ENCODE measurements around the gene TECPR1.

The TECPR1 gene

GRCh38 chr7:98211221-98211675 lies 40.8 kb downstream of the TECPR1 start, which contains the start of gene BHLHA15:
Gene BHLHA15, plus strand, starts transcription at chr7:98211439. Its CDS starts 871 bp downstream, at chr7:98212310.
- peaks cover 7% of the 10 kb centered on the region for H3K4me1 ChIP-seq (ENCODE audit: low read depth, poor library complexity, severe bottlenecking)
- peak within 1 kb of the TSS; percentile 69 for H3K27ac ChIP-seq
- peak within 1 kb of the TSS; percentile 98 for H3K9ac ChIP-seq
- H3K4me2 ChIP-seq: peak within 1 kb of the TSS; percentile 99
- no peaks in the 10 kb centered on the region for H4K20me1 ChIP-seq (ENCODE audit: insufficient read depth)
- no peaks in the 10 kb centered on the region for H3K36me3 ChIP-seq (ENCODE audit: insufficient read depth)
- no peak within 1 kb of the TSS for H3K4me3 ChIP-seq (IDR thresholded peaks at IDR 0.05; ENCODE audit: insufficient read depth, low read depth, low read length)
- no peaks in the 10 kb centered on the region for H3K27me3 ChIP-seq (ENCODE audit: insufficient read depth, low read depth)
- peaks cover 11% of the 10 kb centered on the region for H3K79me2 ChIP-seq (ENCODE audit: insufficient read depth, low read depth)
- TF ChIP-seq, protein P1, sequence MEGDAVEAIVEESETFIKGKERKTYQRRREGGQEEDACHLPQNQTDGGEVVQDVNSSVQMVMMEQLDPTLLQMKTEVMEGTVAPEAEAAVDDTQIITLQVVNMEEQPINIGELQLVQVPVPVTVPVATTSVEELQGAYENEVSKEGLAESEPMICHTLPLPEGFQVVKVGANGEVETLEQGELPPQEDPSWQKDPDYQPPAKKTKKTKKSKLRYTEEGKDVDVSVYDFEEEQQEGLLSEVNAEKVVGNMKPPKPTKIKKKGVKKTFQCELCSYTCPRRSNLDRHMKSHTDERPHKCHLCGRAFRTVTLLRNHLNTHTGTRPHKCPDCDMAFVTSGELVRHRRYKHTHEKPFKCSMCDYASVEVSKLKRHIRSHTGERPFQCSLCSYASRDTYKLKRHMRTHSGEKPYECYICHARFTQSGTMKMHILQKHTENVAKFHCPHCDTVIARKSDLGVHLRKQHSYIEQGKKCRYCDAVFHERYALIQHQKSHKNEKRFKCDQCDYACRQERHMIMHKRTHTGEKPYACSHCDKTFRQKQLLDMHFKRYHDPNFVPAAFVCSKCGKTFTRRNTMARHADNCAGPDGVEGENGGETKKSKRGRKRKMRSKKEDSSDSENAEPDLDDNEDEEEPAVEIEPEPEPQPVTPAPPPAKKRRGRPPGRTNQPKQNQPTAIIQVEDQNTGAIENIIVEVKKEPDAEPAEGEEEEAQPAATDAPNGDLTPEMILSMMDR (conservative IDR thresholded peaks at IDR 0.05; ENCODE audit: low read depth, low read length): no peak
- H2AFZ ChIP-seq (ENCODE audit: low read depth): peak within 1 kb of the TSS; percentile 73

GRCh38 chr7:98210513-98211220 lies 41.4 kb downstream of the TECPR1 start:
- no peak overlapping the region for H3K4me2 ChIP-seq
- no peak overlapping the region for H2AFZ ChIP-seq (ENCODE audit: low read depth)
- no peak overlapping the region for H3K27ac ChIP-seq
- H3K79me2 ChIP-seq (ENCODE audit: insufficient read depth, low read depth): peaks cover 11% of the 10 kb centered on the region
- H4K20me1 ChIP-seq (ENCODE audit: insufficient read depth): no peaks in the 10 kb centered on the region
- H3K4me1 ChIP-seq (ENCODE audit: low read depth, poor library complexity, severe bottlenecking): peaks cover 7% of the 10 kb centered on the region
- TF ChIP-seq, protein P1 (conservative IDR thresholded peaks at IDR 0.05; ENCODE audit: low read depth, low read length): no peak
- no peak overlapping the region for H3K4me3 ChIP-seq (IDR thresholded peaks at IDR 0.05; ENCODE audit: insufficient read depth, low read depth, low read length)
- no peaks in the 10 kb centered on the region for H3K36me3 ChIP-seq (ENCODE audit: insufficient read depth)
- H3K27me3 ChIP-seq (ENCODE audit: insufficient read depth, low read depth): no peaks in the 10 kb centered on the region
- no peak overlapping the region for H3K9ac ChIP-seq

DNA sequence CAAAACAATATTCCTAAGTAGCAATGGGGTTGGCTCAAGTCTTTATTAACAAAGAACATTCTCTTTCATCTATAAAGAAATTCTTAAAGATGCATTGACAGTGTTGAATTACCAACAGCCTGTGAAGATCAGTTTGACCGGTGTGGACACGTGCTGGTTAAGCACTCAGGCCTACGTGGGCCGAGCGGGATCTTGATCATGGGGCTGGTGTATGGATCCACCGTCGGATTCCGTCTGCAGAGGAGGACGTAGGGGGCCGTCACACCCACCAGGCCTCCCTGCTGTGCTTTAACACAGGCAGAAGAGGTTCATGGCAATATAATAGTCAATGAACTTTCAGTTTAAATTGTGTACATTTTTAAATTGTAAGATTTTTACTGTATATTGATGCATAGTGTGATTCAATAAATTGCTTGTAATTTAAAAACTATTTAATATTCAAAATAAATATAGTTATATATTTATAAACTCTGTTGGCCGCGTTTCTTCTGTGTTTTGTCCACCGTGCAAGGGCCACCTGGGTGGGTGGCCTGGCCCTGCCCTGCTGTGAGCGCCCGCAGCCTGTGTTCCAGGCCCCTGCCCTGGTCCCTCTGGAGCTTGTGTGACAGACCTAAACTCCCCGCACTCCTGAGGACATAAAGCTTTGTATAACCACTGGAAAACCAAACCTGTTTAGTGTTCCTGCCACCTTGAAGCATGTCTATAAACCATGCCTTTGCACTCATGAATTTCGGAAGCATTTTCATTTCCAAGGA lies 42.7 kb downstream of the TECPR1 start:
- Histone ChIP-seq H2AFZ (ENCODE audit: low read depth) (no peak overlapping the region), H3K4me2 (no peak overlapping the region), H3K36me3 (ENCODE audit: insufficient read depth) (no peaks in the 10 kb centered on the region; the same call in 1 of the 2 replicates), H3K27me3 (ENCODE audit: insufficient read depth, low read depth) (no peaks in the 10 kb centered on the region), H3K79me2 (ENCODE audit: insufficient read depth, low read depth) (peaks cover 11% of the 10 kb centered on the region), H3K27ac (no peak overlapping the region), H3K9ac (no peak overlapping the region), H3K4me1 (ENCODE audit: low read depth, poor library complexity, severe bottlenecking) (peaks cover 11% of the 10 kb centered on the region), H3K4me3 (IDR thresholded peaks at IDR 0.05; ENCODE audit: insufficient read depth, low read depth, low read length) (no peak overlapping the region), H4K20me1 (ENCODE audit: insufficient read depth) (no peaks in the 10 kb centered on the region)
- TF ChIP-seq, protein P1 (conservative IDR thresholded peaks at IDR 0.05; ENCODE audit: low read depth, low read length): no peak

GRCh38 chr7:98206451-98207330 lies 45.3 kb downstream of the TECPR1 start:
- Histone ChIP-seq H3K27me3 (ENCODE audit: insufficient read depth, low read depth) (no peaks in the 10 kb centered on the region), H3K27ac (no peak overlapping the region), H3K9ac (no peak overlapping the region), H4K20me1 (ENCODE audit: insufficient read depth) (no peaks in the 10 kb centered on the region), H3K79me2 (ENCODE audit: insufficient read depth, low read depth) (peaks cover 8% of the 10 kb centered on the region), H2AFZ (ENCODE audit: low read depth) (no peak overlapping the region), H3K4me2 (no peak overlapping the region), H3K4me3 (IDR thresholded peaks at IDR 0.05; ENCODE audit: insufficient read depth, low read depth, low read length) (no peak overlapping the region), H3K4me1 (ENCODE audit: low read depth, poor library complexity, severe bottlenecking) (peaks cover 28% of the 10 kb centered on the region), H3K36me3 (ENCODE audit: insufficient read depth) (no peaks in the 10 kb centered on the region; the same call in 1 of the 2 replicates)
- TF ChIP-seq, protein P1 (conservative IDR thresholded peaks at IDR 0.05; ENCODE audit: low read depth, low read length): no peak
